Stimulated activated CD8-positive, alpha-beta memory T cell treated with anti-CD3 and anti-CD28 coated beads, Interleukin-4, amount 100 ng/mL, for 4 hours (primary cell): ENCODE results near the gene CABP7.

Source experiments
- DNase-seq, 2 donors: peaks; one replicate each; pipeline ENCODE4 v3.0.0-alpha.2; 2020; ENCODE audit warnings: low read depth in 2 of 2, low spot score in 1 of 2

CABP7 gene

DNA sequence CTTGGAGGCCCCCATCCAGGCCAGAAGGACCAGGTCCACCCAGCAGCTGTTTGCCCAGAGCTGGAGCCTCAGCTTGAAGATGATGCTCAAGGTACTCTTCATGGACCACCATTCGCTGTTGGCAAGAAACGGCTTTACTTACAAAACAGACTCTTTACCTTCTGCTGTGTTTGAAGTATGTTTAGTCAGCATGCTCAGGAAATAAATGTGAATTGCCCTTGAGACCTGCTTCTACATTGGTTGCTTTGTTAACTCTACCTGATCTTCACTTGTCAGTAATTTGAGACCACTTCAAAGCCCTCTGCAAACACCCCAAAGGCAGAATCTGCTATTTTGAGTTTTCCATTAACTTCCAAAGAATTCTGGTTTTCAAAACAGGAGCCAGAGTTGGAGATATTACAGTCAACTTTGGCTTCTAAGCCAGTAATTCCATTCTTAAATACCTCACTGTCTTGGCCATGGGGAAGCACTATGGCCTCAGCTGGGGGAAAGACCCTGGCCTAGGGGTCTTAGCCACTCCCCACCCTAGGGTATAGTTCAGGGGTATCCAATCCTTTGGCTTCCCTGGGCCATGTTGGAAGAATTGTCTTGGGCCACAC, 50.0 kb downstream of the CABP7 start:
- DNase-seq = no peak

DNA sequence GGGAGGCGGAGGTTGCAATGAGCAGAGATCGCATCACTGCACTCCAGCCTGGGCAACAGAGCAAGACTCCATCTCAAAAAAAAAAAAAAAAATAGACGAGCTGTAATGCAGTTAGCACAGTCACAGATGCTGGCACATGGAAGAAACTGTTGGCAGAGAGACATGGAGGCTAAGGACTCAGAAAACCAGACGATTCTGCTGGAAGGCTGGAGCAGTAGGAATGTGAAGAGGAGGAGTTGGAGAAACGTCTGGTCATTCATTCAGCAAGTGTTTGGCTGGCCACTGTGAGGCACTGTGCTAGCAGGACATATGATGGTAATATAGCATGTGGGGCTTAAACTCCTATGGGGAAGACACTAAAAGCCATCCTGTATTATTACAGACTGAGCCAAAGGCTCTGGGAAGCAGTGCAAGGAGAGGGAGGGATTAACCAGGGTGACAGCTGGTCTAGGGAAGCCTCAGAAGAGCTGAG, 52.4 kb downstream of the CABP7 start:
- no peak for DNase-seq

DNA sequence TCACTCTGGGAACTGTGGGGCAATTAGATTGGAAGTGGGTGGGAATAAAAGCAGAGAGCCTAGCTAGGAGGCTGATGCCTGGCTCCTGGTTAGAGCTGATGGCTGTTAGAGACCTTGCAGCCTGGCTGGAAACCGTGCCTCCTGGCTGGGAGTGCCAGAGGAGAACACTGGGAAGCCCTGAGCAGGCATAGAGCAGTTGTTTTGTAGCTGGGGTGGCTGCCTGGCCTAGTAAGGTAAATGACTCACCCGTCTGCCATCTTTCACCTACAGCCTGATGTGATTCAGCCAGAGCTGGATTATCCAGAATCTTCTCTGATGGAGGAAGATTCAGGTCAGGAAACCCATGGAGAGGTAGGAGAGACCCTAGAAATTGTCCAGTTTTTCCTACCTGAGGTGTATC, 53.4 kb downstream of the CABP7 start:
- DNase-seq = no peak

DNA sequence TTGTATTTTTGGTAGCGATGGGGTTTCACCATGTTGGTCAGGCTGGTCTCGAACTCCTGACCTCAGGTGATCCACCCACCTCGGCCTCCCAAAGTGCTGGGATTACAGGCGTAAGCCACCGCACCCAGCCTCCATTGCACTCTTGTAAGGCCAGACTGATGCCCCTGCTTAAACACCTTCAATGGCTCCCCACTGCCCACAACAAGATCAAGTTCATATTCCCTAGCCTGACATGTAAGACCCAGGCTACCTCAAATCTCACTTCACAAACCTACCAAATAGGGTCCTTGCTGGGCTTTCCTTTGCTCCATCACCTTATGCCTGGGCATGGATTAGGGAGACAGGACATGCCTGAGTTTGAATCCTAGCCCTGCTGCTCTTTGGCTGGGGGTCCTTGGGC, 60.4 kb downstream of the CABP7 start:
- DNase-seq = no peak

DNA sequence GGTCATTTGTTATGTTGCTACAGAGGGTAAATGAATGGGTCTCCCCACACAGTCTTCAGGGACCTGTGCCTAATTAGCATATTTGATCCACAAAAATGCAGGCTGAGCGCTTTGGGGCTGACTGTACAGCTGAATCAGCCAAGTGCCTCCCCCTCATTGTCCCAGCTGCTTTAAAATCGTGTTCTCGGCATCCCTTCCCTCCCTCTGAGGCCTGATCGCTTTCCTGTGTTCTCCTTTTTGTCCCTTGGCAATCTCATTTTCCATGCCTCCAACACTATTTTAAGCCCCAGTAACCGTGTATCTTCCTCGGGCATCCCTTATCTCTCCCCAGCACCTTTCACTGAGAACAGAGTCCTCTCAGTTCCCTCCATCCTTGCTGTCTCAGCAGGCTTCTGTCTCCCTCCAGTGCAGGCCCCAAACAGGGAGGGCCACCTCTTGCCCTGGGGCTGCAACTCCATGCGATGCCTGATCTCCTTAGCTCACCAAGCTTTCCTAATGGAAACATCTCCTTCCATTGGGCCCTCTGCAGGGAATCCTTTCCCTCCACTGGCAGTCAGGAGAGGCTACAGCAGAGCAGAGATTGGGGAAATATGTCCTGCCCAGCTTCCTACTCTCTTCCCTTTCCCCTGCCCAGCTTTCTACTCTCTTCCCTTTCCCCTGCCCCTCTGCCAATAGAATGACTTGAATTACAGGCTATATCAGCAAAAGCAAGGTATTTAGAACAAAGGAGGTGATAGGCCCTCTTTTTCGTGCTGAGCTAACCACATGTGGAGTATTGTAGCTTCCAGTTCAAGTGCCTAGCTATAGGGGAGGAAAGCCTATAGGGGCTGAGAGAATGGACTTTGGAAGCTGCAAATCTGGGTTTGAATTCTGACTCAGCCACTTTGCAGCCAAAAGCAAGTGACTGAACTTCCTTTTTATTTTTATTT, 61.2 kb downstream of the CABP7 start:
- DNase-seq = no peak
